Neural cell (in vitro differentiated cells): ENCODE data around the gene CPEB2. TPM values are rescaled to one million over a fixed set of nuclear protein-coding genes. Genes with fewer than 3 reads are reported as not detected.

Experiments
- H2AFZ ChIP-seq: fragments of 200-600, 300-800 bp; sonication (generic), shearing (Covaris generic); 2 replicates; pipeline ENCODE4 v1.6.0; 2014; ENCODE audit warnings: low read depth, mild to moderate bottlenecking, antibody characterized with exemption, low read length, moderate library complexity
- H3F3A ChIP-seq: fragments of 200-600 bp; shearing (Covaris generic); 2 replicates; pipeline ENCODE4 v1.6.1; 2016; ENCODE audit warnings: mild to moderate bottlenecking, moderate library complexity, mixed read lengths, antibody characterized with exemption, low read length; ENCODE audit not compliant: insufficient read depth, poor library complexity, severe bottlenecking
- H3K27ac ChIP-seq: fragments of 200-600, 300-800 bp; sonication (generic), shearing (Covaris generic); 2 replicates; pipeline ENCODE4 v1.5.1; 2014; ENCODE audit warnings: mild to moderate bottlenecking, low read length, moderate library complexity
- H3K27me3 ChIP-seq: fragments of 300-800, 200-600 bp; sonication (generic), shearing (Covaris generic); 2 replicates; pipeline ENCODE4 v1.6.0; 2014; ENCODE audit warnings: mild to moderate bottlenecking, low read depth, low read length, moderate library complexity; ENCODE audit not compliant: insufficient read depth
- H3K36me3 ChIP-seq: fragments of 300-800, 200-600 bp; sonication (generic), shearing (Covaris generic); 2 replicates; pipeline ENCODE4 v1.5.1; 2014; ENCODE audit warnings: mild to moderate bottlenecking, antibody characterized with exemption, low read length, moderate library complexity; ENCODE audit not compliant: insufficient read depth
- H3K4me2 ChIP-seq: fragments of 300-800, 200-600 bp; sonication (generic), shearing (Covaris generic); 2 replicates; pipeline ENCODE4 v1.6.0; 2014; ENCODE audit warnings: mild to moderate bottlenecking, low read length
- H3K4me3 ChIP-seq: fragments of 300-800, 200-600 bp; sonication (generic), shearing (Covaris generic); 2 replicates; pipeline ENCODE4 v1.5.1; 2014; ENCODE audit warnings: mild to moderate bottlenecking, low read length, moderate library complexity
- H3K79me2 ChIP-seq: fragments of 200-600 bp; shearing (Covaris generic); replicated peaks from 2 replicates; pipeline ENCODE4 v1.6.0; 2014; ENCODE audit warnings: mild to moderate bottlenecking, low read length, moderate library complexity; ENCODE audit not compliant: insufficient read depth
- H3K9ac ChIP-seq: fragments of 300-800, 200-600 bp; sonication (generic), shearing (Covaris generic); 2 replicates; pipeline ENCODE4 v1.6.1; 2016; ENCODE audit warnings: mild to moderate bottlenecking, low read length, mixed read lengths
- H3K9me2 ChIP-seq: fragments of 200-600 bp; shearing (Covaris generic); 2 replicates; pipeline ENCODE4 v1.6.1; 2016; ENCODE audit warnings: mild to moderate bottlenecking, low read length, mixed read lengths; ENCODE audit not compliant: insufficient read depth
- H3K9me3 ChIP-seq: fragments of 200-600, 300-800 bp; sonication (generic), shearing (Covaris generic); 2 replicates; pipeline ENCODE4 v1.6.1; 2016; ENCODE audit warnings: mild to moderate bottlenecking, mixed run types, low read length, moderate library complexity, mixed read lengths
- H4K20me1 ChIP-seq: fragments of 200-600 bp; shearing (Covaris generic); 2 replicates; pipeline ENCODE4 v1.6.1; 2016; ENCODE audit warnings: mild to moderate bottlenecking, mixed run types; ENCODE audit not compliant: insufficient read depth
- EP300 ChIP-seq: fragments of 450-650 bp; conservative IDR thresholded peaks from 2 replicates; pipeline ENCODE4 v1.6.1; 2014; ENCODE audit warnings: antibody characterized with exemption, mild to moderate bottlenecking, moderate library complexity; ENCODE audit not compliant: poor library complexity, severe bottlenecking
- EZH2 ChIP-seq: fragments of 200-600, 300-800 bp; shearing (Covaris generic), sonication (generic); IDR thresholded peaks from 2 replicates; pipeline ENCODE4 v1.6.1; 2014; ENCODE audit warnings: antibody characterized with exemption, low read length, borderline replicate concordance, mild to moderate bottlenecking; ENCODE audit not compliant: insufficient read depth, poor library complexity, severe bottlenecking
- MXI1 ChIP-seq: fragments of 450-650 bp; conservative IDR thresholded peaks from 2 replicates; pipeline ENCODE4 v1.6.1; 2014; ENCODE audit warnings: antibody characterized with exemption, mild to moderate bottlenecking; ENCODE audit not compliant: poor library complexity, severe bottlenecking
- POLR2AphosphoS5 ChIP-seq: IDR thresholded peaks from 2 replicates; pipeline ENCODE4 v1.6.1; 2012
- RAD21 ChIP-seq: fragments of 450-650 bp; conservative IDR thresholded peaks from 2 replicates; pipeline ENCODE4 v1.6.1; 2014; ENCODE audit warnings: antibody characterized with exemption, mild to moderate bottlenecking, moderate library complexity
- SMC3 ChIP-seq: fragments of 450-650 bp; conservative IDR thresholded peaks from 2 replicates; pipeline ENCODE4 v1.6.1; 2014; ENCODE audit warnings: antibody characterized with exemption, mild to moderate bottlenecking, moderate library complexity; ENCODE audit not compliant: poor library complexity
- TAF1 ChIP-seq: IDR thresholded peaks from 2 replicates; pipeline ENCODE4 v1.6.1; 2012; ENCODE audit warnings: low read depth
- polyA plus RNA-seq: library from polyadenylated mRNA; depleted of rRNA; stranded (reverse); fragments of >200 nt; gene quantifications from 2 replicates; pipeline ENCODE4 v1.2.3, GENCODE V29; 2014
- TF ChIP-seq, protein P1 (sequence below): IDR thresholded peaks from 2 replicates; pipeline ENCODE4 v1.6.1; 2012; ENCODE audit warnings: borderline replicate concordance
- TF ChIP-seq, protein P2 (sequence below): fragments of 450-650 bp; IDR thresholded peaks from 2 replicates; pipeline ENCODE4 v1.5.1; 2014; ENCODE audit warnings: antibody characterized with exemption, mild to moderate bottlenecking, moderate library complexity; ENCODE audit not compliant: poor library complexity, severe bottlenecking

The CPEB2 gene
- polyA plus RNA-seq, 1 donor from 2014 or later = 12.4 TPM

DNA sequence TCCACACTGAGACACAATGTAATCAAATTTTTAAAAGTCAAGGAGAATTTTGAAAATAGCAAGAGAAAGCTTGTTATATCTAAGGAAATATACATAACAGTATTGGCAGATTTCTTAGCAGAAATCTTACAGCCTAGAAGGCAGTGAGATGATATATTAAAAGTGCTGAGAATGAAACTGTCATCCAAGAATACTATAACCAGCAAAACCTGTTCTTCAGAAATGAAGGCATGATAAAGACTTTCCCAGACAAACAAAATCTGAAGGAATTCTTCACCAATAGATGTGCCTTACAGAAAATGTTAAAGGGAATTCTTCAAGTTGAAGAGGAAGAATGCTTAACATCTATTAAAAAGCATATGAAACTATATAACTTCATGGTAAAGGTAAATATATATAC lies 73.6 kb downstream of the CPEB2 start:
- Histone ChIP-seq H3K9me2 (no peaks in the 10 kb centered on the region), H3K9me3 (no peaks in the 10 kb centered on the region), H3K9ac (no peak overlapping the region), H3F3A (no peaks in the 10 kb centered on the region), H3K27me3 (no peaks in the 10 kb centered on the region), H4K20me1 (no peaks in the 10 kb centered on the region), H3K27ac (no peak overlapping the region), H3K79me2 (no peaks in the 10 kb centered on the region), H3K4me2 (no peak overlapping the region), H2AFZ (no peak overlapping the region), H3K4me3 (no peak overlapping the region), H3K36me3 (no peaks in the 10 kb centered on the region)
- TF ChIP-seq, protein P1, sequence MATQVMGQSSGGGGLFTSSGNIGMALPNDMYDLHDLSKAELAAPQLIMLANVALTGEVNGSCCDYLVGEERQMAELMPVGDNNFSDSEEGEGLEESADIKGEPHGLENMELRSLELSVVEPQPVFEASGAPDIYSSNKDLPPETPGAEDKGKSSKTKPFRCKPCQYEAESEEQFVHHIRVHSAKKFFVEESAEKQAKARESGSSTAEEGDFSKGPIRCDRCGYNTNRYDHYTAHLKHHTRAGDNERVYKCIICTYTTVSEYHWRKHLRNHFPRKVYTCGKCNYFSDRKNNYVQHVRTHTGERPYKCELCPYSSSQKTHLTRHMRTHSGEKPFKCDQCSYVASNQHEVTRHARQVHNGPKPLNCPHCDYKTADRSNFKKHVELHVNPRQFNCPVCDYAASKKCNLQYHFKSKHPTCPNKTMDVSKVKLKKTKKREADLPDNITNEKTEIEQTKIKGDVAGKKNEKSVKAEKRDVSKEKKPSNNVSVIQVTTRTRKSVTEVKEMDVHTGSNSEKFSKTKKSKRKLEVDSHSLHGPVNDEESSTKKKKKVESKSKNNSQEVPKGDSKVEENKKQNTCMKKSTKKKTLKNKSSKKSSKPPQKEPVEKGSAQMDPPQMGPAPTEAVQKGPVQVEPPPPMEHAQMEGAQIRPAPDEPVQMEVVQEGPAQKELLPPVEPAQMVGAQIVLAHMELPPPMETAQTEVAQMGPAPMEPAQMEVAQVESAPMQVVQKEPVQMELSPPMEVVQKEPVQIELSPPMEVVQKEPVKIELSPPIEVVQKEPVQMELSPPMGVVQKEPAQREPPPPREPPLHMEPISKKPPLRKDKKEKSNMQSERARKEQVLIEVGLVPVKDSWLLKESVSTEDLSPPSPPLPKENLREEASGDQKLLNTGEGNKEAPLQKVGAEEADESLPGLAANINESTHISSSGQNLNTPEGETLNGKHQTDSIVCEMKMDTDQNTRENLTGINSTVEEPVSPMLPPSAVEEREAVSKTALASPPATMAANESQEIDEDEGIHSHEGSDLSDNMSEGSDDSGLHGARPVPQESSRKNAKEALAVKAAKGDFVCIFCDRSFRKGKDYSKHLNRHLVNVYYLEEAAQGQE = no peak
- TF ChIP-seq, protein P2, sequence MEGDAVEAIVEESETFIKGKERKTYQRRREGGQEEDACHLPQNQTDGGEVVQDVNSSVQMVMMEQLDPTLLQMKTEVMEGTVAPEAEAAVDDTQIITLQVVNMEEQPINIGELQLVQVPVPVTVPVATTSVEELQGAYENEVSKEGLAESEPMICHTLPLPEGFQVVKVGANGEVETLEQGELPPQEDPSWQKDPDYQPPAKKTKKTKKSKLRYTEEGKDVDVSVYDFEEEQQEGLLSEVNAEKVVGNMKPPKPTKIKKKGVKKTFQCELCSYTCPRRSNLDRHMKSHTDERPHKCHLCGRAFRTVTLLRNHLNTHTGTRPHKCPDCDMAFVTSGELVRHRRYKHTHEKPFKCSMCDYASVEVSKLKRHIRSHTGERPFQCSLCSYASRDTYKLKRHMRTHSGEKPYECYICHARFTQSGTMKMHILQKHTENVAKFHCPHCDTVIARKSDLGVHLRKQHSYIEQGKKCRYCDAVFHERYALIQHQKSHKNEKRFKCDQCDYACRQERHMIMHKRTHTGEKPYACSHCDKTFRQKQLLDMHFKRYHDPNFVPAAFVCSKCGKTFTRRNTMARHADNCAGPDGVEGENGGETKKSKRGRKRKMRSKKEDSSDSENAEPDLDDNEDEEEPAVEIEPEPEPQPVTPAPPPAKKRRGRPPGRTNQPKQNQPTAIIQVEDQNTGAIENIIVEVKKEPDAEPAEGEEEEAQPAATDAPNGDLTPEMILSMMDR = no peak
- TF ChIP-seq EZH2 (no peak), MXI1 (no peak), RAD21 (no peak), TAF1 (no peak), SMC3 (no peak), POLR2AphosphoS5 (no peak), EP300 (no peak)

DNA sequence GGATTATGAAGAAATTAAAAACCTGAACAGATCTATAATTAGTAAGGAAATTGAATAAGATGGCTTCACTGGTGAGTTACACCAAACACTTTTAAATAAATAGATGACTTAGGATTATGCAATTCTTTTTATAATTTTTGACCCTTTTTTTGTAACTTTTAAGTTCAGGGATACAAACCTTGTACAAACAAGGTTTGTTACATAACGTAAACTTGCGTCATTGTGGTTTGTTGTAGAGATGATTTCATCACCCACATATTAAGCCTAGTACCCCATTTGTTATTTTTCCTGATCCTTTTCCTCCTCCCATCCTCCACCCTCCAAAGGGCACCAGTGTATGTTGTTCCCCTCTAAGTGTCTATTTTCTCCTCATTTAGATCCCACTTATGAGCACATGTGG lies 75.7 kb downstream of the CPEB2 start:
- Histone ChIP-seq H3K4me3 (no peak overlapping the region), H3K9ac (no peak overlapping the region), H3K36me3 (no peaks in the 10 kb centered on the region), H3K27ac (no peak overlapping the region), H3K79me2 (no peaks in the 10 kb centered on the region), H3K9me2 (no peaks in the 10 kb centered on the region), H3F3A (no peaks in the 10 kb centered on the region), H4K20me1 (no peaks in the 10 kb centered on the region), H3K4me2 (no peak overlapping the region), H3K9me3 (no peaks in the 10 kb centered on the region), H2AFZ (no peak overlapping the region), H3K27me3 (no peaks in the 10 kb centered on the region)
- TF ChIP-seq TAF1 = no peak
- TF ChIP-seq, protein P2 = no peak
- no peak for TF ChIP-seq RAD21
- no peak for TF ChIP-seq POLR2AphosphoS5
- no peak for TF ChIP-seq MXI1
- TF ChIP-seq, protein P1 = no peak
- TF ChIP-seq EP300 = no peak
- TF ChIP-seq EZH2 = no peak
- TF ChIP-seq SMC3 = no peak
